Psoas muscle (tissue), 8 donors: ENCODE results near the gene DRC1. TPM values are rescaled to one million over a fixed set of nuclear protein-coding genes. Genes with fewer than 3 reads are reported as not detected.

ENCODE experiments used
- ATAC-seq, 4 donors: fragments of 200-7000 bp; cut with Tn5 transposase; one replicate each; pipeline ENCODE4 v1.9.1; 2020; ENCODE audit warnings: moderate library complexity in 3 of 4, mild to moderate bottlenecking in 2 of 4
- DNase-seq, 2 donors: peaks; one replicate each; pipeline ENCODE4 v3.0.0-alpha.2; 2020
- H3K27ac ChIP-seq: fragments of 200-600 bp; one replicate; pipeline ENCODE4 v1.8.0; 2022
- H3K27me3 ChIP-seq, 3 donors: fragments of 200-600 bp in 1 of 3; one replicate each; pipeline versions ENCODE4 v1.6.1 to v1.8.0; 2013 to 2022; ENCODE audit warnings: low read length in 2 of 3, mild to moderate bottlenecking in 2 of 3, moderate library complexity in 1 of 3; ENCODE audit not compliant: insufficient read depth in 3 of 3
- H3K36me3 ChIP-seq, 2 donors: fragments of 200-600 bp in 1 of 2; one replicate each; pipeline versions ENCODE4 v1.6.1 to v1.8.0; 2013 to 2022; ENCODE audit warnings: low read depth in 1 of 2, mild to moderate bottlenecking in 1 of 2, moderate library complexity in 1 of 2; ENCODE audit not compliant: insufficient read depth in 1 of 2
- H3K4me1 ChIP-seq: fragments of 200-600 bp; one replicate; pipeline ENCODE4 v1.8.0; 2022
- H3K4me3 ChIP-seq: fragments of 200-600 bp; one replicate; pipeline ENCODE4 v1.8.0; 2022; ENCODE audit warnings: mild to moderate bottlenecking
- H3K9me3 ChIP-seq: fragments of 200-600 bp; one replicate; pipeline ENCODE4 v1.8.0; 2022
- WGBS, 3 donors: extraction: QIAGEN DNeasy Blood & Tissue Kit; methylation state at CpG; one replicate each; pipeline versions ENCODE4 v1.1.6 to v1.1.7; 2013; 5-methylcytosine and 5-hydroxymethylcytosine counted together
- intact Hi-C, 2 donors: fragments of 100-400 bp; cut with DNase I; formaldehyde crosslinking; loops; one replicate each; pipeline versions ENCODE4 v1.11.0 to v1.14.2; 2022
- polyA plus RNA-seq, 3 donors: library from polyadenylated mRNA; stranded (reverse); fragments of 200-250 nt; gene quantifications; one replicate each; pipeline ENCODE4 v1.2.3, GENCODE V29; 2013
- total RNA-seq, 4 donors: library from RNA; stranded (reverse); fragmentation: NEBNext Ultra II Directional in 2 of 4; extraction: Animal tissue kit (Norgen Biotek cat#: 25700) in 2 of 4; gene quantifications; one replicate each; pipeline versions ENCODE4 v1.2.1 to v1.2.4, GENCODE V29; 2021 to 2023
- TF ChIP-seq, protein P1 (sequence below): fragments of 200-600 bp; IDR thresholded peaks from one replicate; pipeline ENCODE4 v1.8.0; 2022; ENCODE audit warnings: antibody characterized with exemption
- donor health status: healthy with polysubstance abuse.
- donor health status: DM: no; HTN: no; CAD: no; lungs with moderate emphysema.
- donor health status: Bipolar disorder and iron deficiency.
- donor health status: healthy.
- donor health status: DM: yes; HTN: yes; CAD: no.
- donor health status: DM: no; HTN: no; CAD: no.
- donor health status: DM: no; HTN: no; CAD: no.
- donor health status: DM: yes; HTN: yes; CAD: no.

Gene DRC1
- total and polyA plus RNA-seq, 7 donors, result 0.04 to 0.15 (median 0.08) TPM; not detected in 3

DNA sequence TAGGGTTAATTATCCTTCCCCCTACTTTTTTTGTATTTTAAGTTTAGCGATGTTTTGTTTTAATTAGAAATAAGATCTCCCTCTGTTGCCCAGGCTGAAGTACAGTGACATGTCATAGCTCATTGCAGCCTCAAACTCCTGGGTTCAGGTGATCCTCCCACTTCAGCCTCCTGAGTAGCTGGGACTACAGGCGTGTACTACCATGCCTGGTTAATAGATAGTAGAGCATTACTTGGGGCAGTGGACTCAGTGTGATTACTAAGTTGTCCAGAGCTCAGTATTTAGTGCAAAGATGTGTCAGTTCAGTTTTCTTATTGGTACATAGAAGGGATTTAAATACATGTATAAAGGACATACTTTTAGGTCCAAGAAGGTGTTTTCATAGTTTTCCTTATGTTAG, 45.6 kb upstream of the DRC1 start:
- 97 to 100% (median 98%) methylated on average over 2 of the region's 2 CpGs for WGBS, 3 donors
- Histone ChIP-seq H3K4me3 (peak overlapping the region; percentile 22), H3K4me1 (peaks cover 49% of the 10 kb centered on the region), H3K27me3 (no peaks in the 10 kb centered on the region), H3K9me3 (no peaks in the 10 kb centered on the region), H3K36me3 (no peaks in the 10 kb centered on the region), H3K27ac (peak overlapping the region; percentile 80)
- intact Hi-C loops, result loop anchor here in 1 of 2 donors (10.0 kb wide), 1 partner anchor 109 kb away; no protein-coding TSS in a partner anchor
- no peak for DNase-seq
- TF ChIP-seq, protein P1, sequence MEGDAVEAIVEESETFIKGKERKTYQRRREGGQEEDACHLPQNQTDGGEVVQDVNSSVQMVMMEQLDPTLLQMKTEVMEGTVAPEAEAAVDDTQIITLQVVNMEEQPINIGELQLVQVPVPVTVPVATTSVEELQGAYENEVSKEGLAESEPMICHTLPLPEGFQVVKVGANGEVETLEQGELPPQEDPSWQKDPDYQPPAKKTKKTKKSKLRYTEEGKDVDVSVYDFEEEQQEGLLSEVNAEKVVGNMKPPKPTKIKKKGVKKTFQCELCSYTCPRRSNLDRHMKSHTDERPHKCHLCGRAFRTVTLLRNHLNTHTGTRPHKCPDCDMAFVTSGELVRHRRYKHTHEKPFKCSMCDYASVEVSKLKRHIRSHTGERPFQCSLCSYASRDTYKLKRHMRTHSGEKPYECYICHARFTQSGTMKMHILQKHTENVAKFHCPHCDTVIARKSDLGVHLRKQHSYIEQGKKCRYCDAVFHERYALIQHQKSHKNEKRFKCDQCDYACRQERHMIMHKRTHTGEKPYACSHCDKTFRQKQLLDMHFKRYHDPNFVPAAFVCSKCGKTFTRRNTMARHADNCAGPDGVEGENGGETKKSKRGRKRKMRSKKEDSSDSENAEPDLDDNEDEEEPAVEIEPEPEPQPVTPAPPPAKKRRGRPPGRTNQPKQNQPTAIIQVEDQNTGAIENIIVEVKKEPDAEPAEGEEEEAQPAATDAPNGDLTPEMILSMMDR, result no peak
- no peak for ATAC-seq

GRCh38 chr2:26356771-26357170, 44.9 kb upstream of the DRC1 start:
- H3K36me3 ChIP-seq, result no peaks in the 10 kb centered on the region
- ATAC-seq, result no peak
- DNase-seq, result no peak
- H3K27me3 ChIP-seq, result no peaks in the 10 kb centered on the region
- 89 to 95% (median 90%) methylated on average over 2 of the region's 2 CpGs for WGBS, 3 donors
- H3K4me3 ChIP-seq, result no peak overlapping the region
- intact Hi-C loops, result loop anchor here in 1 of 2 donors (10.0 kb wide), 1 partner anchor 108 kb away; no protein-coding TSS in a partner anchor
- H3K4me1 ChIP-seq, result peaks cover 49% of the 10 kb centered on the region
- TF ChIP-seq, protein P1, result no peak
- no peak overlapping the region for H3K27ac ChIP-seq
- no peaks in the 10 kb centered on the region for H3K9me3 ChIP-seq

- ATAC-seq, result peak in 1 of 4 donors; percentile 28
- intact Hi-C loops, result loop anchor here in 1 of 2 donors (10.0 kb wide), 1 partner anchor 105 kb away; no protein-coding TSS in a partner anchor
- TF ChIP-seq, protein P1, result no peak
- no peaks in the 10 kb centered on the region for H3K9me3 ChIP-seq
- H3K27ac ChIP-seq, result no peak overlapping the region
- no peak for DNase-seq
- no peaks in the 10 kb centered on the region for H3K36me3 ChIP-seq
- 66 to 71% (median 67%) methylated on average over 4 of the region's 4 CpGs for WGBS, 3 donors
- H3K4me3 ChIP-seq, result peak overlapping the region; percentile 27
- no peaks in the 10 kb centered on the region for H3K27me3 ChIP-seq
- H3K4me1 ChIP-seq, result peaks cover 35% of the 10 kb centered on the region
Measured at GRCh38 chr2:26359886-26360473, 41.7 kb upstream of the DRC1 start.

DNA sequence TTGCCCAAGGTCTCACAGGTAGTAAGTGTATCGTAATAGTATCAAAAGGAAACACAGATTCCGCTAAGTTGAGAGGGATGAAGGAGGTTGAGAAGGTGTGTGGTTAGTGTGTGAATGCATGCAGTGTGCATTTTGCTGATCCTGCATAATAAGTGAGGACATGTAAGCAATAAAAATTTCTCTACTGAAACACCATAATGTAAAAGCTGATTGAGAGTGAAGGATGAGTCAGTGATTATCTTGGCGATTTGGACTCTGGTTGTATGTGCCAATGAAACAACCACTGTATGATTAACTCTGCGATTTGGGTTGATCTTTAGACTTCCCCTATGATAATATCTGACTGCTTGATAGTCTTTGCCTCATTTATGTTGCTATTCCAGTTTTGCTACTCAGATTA, 38.4 kb upstream of the DRC1 start:
- Histone ChIP-seq H3K4me3 (no peak overlapping the region), H3K27ac (no peak overlapping the region), H3K27me3 (no peaks in the 10 kb centered on the region), H3K36me3 (peaks cover 3 to 31% of the 10 kb centered on the region in 2 donors), H3K4me1 (peaks cover 15% of the 10 kb centered on the region), H3K9me3 (no peaks in the 10 kb centered on the region)
- 88 to 90% (median 89%) methylated on average over 4 of the region's 4 CpGs for WGBS, 3 donors
- intact Hi-C loops, result no loop called here
- no peak for ATAC-seq
- no peak for DNase-seq
- TF ChIP-seq, protein P1, result no peak

- intact Hi-C loops, result no loop called here
- no peak for ATAC-seq
- H3K9me3 ChIP-seq, result no peaks in the 10 kb centered on the region
- TF ChIP-seq, protein P1, result no peak
- H3K27me3 ChIP-seq, result no peaks in the 10 kb centered on the region
- H3K4me1 ChIP-seq, result peaks cover 15% of the 10 kb centered on the region
- H3K36me3 ChIP-seq, result peaks cover 3 to 37% of the 10 kb centered on the region in 2 donors
- WGBS, 3 donors, result 71 to 98% (median 97%) methylated on average over 3 of the region's 3 CpGs
- no peak overlapping the region for H3K27ac ChIP-seq
- DNase-seq, result no peak
- no peak overlapping the region for H3K4me3 ChIP-seq
Measured at GRCh38 chr2:26363958-26364357, 37.8 kb upstream of the DRC1 start.
